Measurements from ENCODE around the gene PARP3.
"Not testable (repeated sequence)": the region's sequence is repeated elsewhere in the genome, so short reads cannot be mapped to it uniquely, and the experiment has no call there.

The PARP3 gene

DNA sequence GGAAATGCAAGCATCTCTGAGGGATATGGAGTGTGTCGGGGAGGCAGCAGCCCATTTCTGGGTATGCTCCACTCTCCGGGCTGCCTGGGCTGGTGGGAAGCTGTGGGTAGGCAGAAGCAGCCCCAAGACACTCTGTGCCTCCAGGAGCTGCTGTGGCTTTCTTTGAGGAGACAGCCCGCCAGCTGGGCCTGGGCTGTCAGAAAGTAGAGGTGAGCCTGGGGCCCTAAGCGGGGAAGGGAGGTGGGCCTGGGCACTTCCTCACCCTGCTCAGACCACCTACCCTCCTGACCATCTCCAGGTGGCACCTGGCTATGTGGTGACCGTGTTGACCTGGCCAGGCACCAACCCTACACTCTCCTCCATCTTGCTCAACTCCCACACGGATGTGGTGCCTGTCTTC is 42.9 kb downstream of the PARP3 start:
- no peak for DNase-seq (ENCODE audit: low read depth in 2 of 2)

GRCh38 chr3:51986010-51986947 is 44.1 kb downstream of the PARP3 start:
- no peak for DNase-seq (ENCODE audit: low read depth in 2 of 2)

GRCh38 chr3:51987568-51987967 is 45.4 kb downstream of the PARP3 start:
- DNase-seq (ENCODE audit: low read depth in 2 of 2) = no peak

GRCh38 chr3:51988286-51989146 is 46.4 kb downstream of the PARP3 start:
- DNase-seq (ENCODE audit: low read depth in 2 of 2) = no peak

DNA sequence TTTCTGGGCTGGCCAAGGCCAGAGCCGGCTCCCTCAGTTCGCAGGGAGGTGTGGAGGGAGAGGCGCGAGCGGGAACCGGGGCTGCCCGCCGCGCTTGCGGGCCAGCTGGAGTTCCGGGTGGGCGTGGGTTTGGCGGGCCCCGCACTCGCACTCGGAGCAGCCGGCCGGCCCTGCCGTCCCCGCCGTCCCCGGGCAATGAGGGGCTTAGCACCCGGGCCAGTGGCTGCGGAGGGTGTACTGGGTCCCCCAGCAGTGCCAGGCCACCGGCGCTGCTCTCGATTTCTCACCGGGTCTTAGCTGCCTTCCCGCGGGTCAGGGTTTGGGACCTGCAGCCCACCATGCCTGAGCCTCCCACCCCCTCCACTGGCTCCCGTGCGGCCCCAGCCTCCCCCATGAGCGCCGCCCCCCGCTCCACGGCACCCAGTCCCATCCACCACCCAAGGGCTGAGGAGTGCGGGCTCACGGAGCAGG is 48.4 kb downstream of the PARP3 start:
- DNase-seq (ENCODE audit: low read depth in 2 of 2) = not testable (repeated sequence)

GRCh38 chr3:51992017-51992682 is 50.0 kb downstream of the PARP3 start:
- no peak for DNase-seq (ENCODE audit: low read depth in 2 of 2)

- not testable (repeated sequence) for DNase-seq (ENCODE audit: low read depth in 2 of 2)
Observed at GRCh38 chr3:51993657-51994056, 51.5 kb downstream of the PARP3 start.

DNA sequence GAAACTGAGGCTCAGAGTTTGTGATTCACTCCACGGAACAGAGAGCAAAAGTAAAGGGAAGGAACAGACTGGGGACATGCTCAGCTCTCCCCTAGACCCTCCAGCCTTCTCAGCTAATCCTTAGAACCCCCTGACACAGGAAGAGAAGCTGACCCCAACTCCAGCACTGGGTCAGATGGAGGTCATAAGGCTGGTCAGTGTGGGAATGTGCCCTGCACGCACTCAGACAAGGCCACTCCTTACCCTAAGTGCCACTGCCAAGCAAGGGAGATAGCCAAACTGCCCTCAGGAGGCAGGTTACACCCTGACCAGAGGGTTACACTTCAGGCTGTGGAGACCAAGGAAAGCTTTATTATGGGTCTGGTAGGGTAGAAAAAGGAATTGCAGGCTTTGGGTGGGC is 52.4 kb downstream of the PARP3 start:
- DNase-seq (ENCODE audit: low read depth in 2 of 2) = no peak

DNA sequence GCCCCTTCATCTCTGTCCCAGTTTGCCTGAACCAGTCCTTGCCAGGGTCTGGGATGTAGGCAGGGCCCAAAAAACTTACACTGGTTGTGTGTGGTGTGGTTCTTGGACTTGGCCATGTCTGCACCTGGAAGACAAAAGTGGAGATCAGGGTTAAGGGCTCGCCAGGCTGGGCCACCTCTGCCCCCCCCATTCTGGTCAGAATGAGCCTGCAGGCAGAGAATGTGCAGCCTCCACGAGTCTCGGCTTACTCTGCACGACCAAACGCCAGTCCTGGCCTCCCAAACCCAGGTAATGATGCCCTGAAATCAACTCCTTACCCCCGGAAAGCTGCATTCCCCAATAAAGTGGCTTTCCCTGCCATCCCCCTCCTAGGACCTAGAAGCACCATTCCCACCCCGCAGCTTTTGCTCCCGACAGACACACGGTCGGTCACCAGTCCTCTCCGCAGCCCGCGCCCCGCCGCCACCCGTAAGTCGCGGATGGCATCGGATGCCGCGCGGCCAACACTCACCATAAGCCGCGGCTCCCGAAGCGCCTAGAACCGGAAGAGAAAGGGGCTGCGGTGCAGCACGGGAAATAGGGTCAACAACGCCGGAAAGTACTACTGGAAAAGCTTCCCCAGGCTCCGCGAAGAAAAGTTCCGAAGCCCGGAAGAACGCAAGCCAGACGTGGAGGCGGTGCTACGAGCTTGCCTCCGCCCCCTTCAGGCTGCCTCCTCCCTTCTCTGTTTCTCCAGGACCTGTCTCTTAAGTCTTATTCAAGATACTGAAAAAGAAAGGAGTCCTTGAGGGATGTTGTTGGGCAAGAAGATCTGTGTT is 53.4 kb downstream of the PARP3 start, which contains the start of gene RPL29:
RPL29 (minus strand) TSS at position 550 of the 818 bp plus-strand sequence; CDS start at position 116, 434 bp downstream.
- DNase-seq (ENCODE audit: low read depth in 2 of 2) = peak; percentile 87 to 89

- DNase-seq (ENCODE audit: low read depth in 2 of 2) = no peak
Observed at GRCh38 chr3:51997172-51997571, 55.0 kb downstream of the PARP3 start.

- no peak for DNase-seq (ENCODE audit: low read depth in 2 of 2)
Observed at GRCh38 chr3:51997935-51998596, 55.9 kb downstream of the PARP3 start.
